ENCODE measurements around the gene AOPEP.

GRCh38 chr9:94851467-94851866 is 125.0 kb downstream of the AOPEP start:
- TF ChIP-seq, protein P1, sequence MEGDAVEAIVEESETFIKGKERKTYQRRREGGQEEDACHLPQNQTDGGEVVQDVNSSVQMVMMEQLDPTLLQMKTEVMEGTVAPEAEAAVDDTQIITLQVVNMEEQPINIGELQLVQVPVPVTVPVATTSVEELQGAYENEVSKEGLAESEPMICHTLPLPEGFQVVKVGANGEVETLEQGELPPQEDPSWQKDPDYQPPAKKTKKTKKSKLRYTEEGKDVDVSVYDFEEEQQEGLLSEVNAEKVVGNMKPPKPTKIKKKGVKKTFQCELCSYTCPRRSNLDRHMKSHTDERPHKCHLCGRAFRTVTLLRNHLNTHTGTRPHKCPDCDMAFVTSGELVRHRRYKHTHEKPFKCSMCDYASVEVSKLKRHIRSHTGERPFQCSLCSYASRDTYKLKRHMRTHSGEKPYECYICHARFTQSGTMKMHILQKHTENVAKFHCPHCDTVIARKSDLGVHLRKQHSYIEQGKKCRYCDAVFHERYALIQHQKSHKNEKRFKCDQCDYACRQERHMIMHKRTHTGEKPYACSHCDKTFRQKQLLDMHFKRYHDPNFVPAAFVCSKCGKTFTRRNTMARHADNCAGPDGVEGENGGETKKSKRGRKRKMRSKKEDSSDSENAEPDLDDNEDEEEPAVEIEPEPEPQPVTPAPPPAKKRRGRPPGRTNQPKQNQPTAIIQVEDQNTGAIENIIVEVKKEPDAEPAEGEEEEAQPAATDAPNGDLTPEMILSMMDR (IDR thresholded peaks at IDR 0.05) = no peak
- TF ChIP-seq POLR2A (IDR thresholded peaks at IDR 0.05; ENCODE audit: low read depth) = no peak
- no peak for TF ChIP-seq POLR2AphosphoS5 (IDR thresholded peaks at IDR 0.05)
- TF ChIP-seq EP300 (IDR thresholded peaks at IDR 0.05) = no peak

All from esophagus muscularis mucosa (tissue), 4 donors.